Skeletal muscle tissue (tissue), 4 donors: ENCODE measurements around the gene FALEC. TPM values are rescaled to one million over a fixed set of nuclear protein-coding genes. Genes with fewer than 3 reads are reported as not detected.
A peak's percentile ranks its signal among the peaks of the same experiment; 100 is the strongest.

ENCODE experiments used
- H3K27ac ChIP-seq: one replicate; pipeline ENCODE4 v1.7.0; 2013; ENCODE audit warnings: mild to moderate bottlenecking, low read depth, low read length, inconsistent platforms
- H3K27me3 ChIP-seq, 3 donors: one replicate each; pipeline ENCODE4 v1.7.0; 2013; ENCODE audit warnings: low read length in 3 of 3; ENCODE audit not compliant: control insufficient read depth in 3 of 3, insufficient read depth in 3 of 3
- H3K36me3 ChIP-seq, 3 donors: one replicate each; pipeline ENCODE4 v1.7.0; 2013; ENCODE audit warnings: low read length in 3 of 3; ENCODE audit not compliant: control insufficient read depth in 3 of 3, insufficient read depth in 3 of 3
- H3K4me1 ChIP-seq, 3 donors: one replicate each; pipeline ENCODE4 v1.7.0; 2013; ENCODE audit warnings: low read length in 3 of 3, mild to moderate bottlenecking in 3 of 3; ENCODE audit not compliant: control insufficient read depth in 3 of 3, insufficient read depth in 3 of 3
- H3K4me3 ChIP-seq, 3 donors: one replicate each; pipeline ENCODE4 v1.7.0; 2013; ENCODE audit warnings: low read length in 3 of 3
- H3K9ac ChIP-seq, 3 donors: one replicate each; pipeline ENCODE4 v1.7.0; 2013; ENCODE audit warnings: low read length in 3 of 3, mild to moderate bottlenecking in 3 of 3, moderate library complexity in 2 of 3, low read depth in 1 of 3
- H3K9me3 ChIP-seq, 3 donors: one replicate each; pipeline ENCODE4 v1.7.0; 2013; ENCODE audit warnings: low read length in 3 of 3; ENCODE audit not compliant: control insufficient read depth in 3 of 3
- total RNA-seq: library from RNA; depleted of rRNA; stranded (reverse); fragments of >200 nt; gene quantifications from one replicate; pipeline ENCODE4 v1.2.3, GENCODE V29; 2014
- donor health status: Osteomylitis.

The FALEC gene
- total RNA-seq, 1 donor from 2014 or later = not detected

GRCh38 chr1:150537732-150538684 is 22.5 kb downstream of the FALEC start:
- H3K27ac ChIP-seq = peak overlapping the region; percentile 58
- no peak overlapping the region for H3K4me3 ChIP-seq
- H3K4me1 ChIP-seq = peaks cover 21 to 40% (median 23%) of the 10 kb centered on the region in 3 donors
- H3K9me3 ChIP-seq = no peaks in the 10 kb centered on the region
- no peaks in the 10 kb centered on the region for H3K36me3 ChIP-seq
- no peaks in the 10 kb centered on the region for H3K27me3 ChIP-seq
- peak overlapping the region in 1 of 3 donors; percentile 16 for H3K9ac ChIP-seq

GRCh38 chr1:150543500-150544143 is 28.1 kb downstream of the FALEC start:
- peaks cover 0 to 4% (median 0%) of the 10 kb centered on the region in 3 donors for H3K27me3 ChIP-seq
- no peaks in the 10 kb centered on the region for H3K9me3 ChIP-seq
- H3K9ac ChIP-seq = no peak overlapping the region
- peak overlapping the region in 1 of 3 donors; percentile 31 for H3K4me3 ChIP-seq
- H3K4me1 ChIP-seq = peaks cover 7 to 9% (median 8%) of the 10 kb centered on the region in 3 donors
- no peaks in the 10 kb centered on the region for H3K36me3 ChIP-seq
- H3K27ac ChIP-seq = peak overlapping the region; percentile 36

- H3K4me1 ChIP-seq = peaks cover 7 to 11% (median 8%) of the 10 kb centered on the region in 3 donors
- H3K4me3 ChIP-seq = peak overlapping the region in 1 of 3 donors; percentile 30
- H3K27me3 ChIP-seq = peaks cover 0 to 4% (median 0%) of the 10 kb centered on the region in 3 donors
- H3K9ac ChIP-seq = no peak overlapping the region
- no peaks in the 10 kb centered on the region for H3K9me3 ChIP-seq
- H3K27ac ChIP-seq = peak overlapping the region; percentile 36
- H3K36me3 ChIP-seq = no peaks in the 10 kb centered on the region
These were observed 28.7 kb downstream of the FALEC start for GRCh38 chr1:150544204-150544603.

- Histone ChIP-seq H3K9ac (no peak overlapping the region), H3K27ac (no peak overlapping the region), H3K9me3 (no peaks in the 10 kb centered on the region), H3K4me1 (peaks cover 14 to 21% (median 19%) of the 10 kb centered on the region in 3 donors), H3K27me3 (peaks cover 0 to 4% (median 0%) of the 10 kb centered on the region in 3 donors), H3K36me3 (no peaks in the 10 kb centered on the region), H3K4me3 (no peak overlapping the region)
These were observed 30.0 kb downstream of the FALEC start for GRCh38 chr1:150545486-150546032.

GRCh38 chr1:150546294-150546937 is 30.9 kb downstream of the FALEC start:
- Histone ChIP-seq H3K27me3 (peaks cover 0 to 4% (median 0%) of the 10 kb centered on the region in 3 donors), H3K27ac (no peak overlapping the region), H3K4me3 (no peak overlapping the region), H3K4me1 (peaks cover 19 to 29% (median 19%) of the 10 kb centered on the region in 3 donors), H3K9ac (no peak overlapping the region), H3K9me3 (no peaks in the 10 kb centered on the region), H3K36me3 (no peaks in the 10 kb centered on the region)

- peaks cover 33 to 48% (median 36%) of the 10 kb centered on the region in 3 donors for H3K4me1 ChIP-seq
- H3K27ac ChIP-seq = peak overlapping the region; percentile 78
These were observed 32.7 kb downstream of the FALEC start for GRCh38 chr1:150548324-150548631.

GRCh38 chr1:150548632-150549495 is 33.3 kb downstream of the FALEC start, which contains the start of gene ADAMTSL4:
Gene ADAMTSL4 (plus strand): TSS chr1:150549408. CDS start chr1:150552289, 2,881 bp downstream.
- peak within 1 kb of the TSS; percentile 79 to 87 (median 83) for H3K9ac ChIP-seq

More at GRCh38 chr1:150548324-150548631, 32.7 kb downstream of the FALEC start:
- H3K36me3 ChIP-seq = no peaks in the 10 kb centered on the region
- H3K27me3 ChIP-seq = peaks cover 0 to 4% (median 0%) of the 10 kb centered on the region in 3 donors
- no peaks in the 10 kb centered on the region for H3K9me3 ChIP-seq
- peak overlapping the region; percentile 70 to 76 (median 73) for H3K4me3 ChIP-seq
- H3K9ac ChIP-seq = peak overlapping the region; percentile 76 to 87 (median 83)

GRCh38 chr1:150549496-150550221 is 34.1 kb downstream of the FALEC start:
- H3K4me1 ChIP-seq = peaks cover 30 to 47% (median 32%) of the 10 kb centered on the region in 3 donors
- peak overlapping the region; percentile 90 for H3K27ac ChIP-seq
- H3K27me3 ChIP-seq = no peaks in the 10 kb centered on the region
- H3K4me3 ChIP-seq = peak overlapping the region; percentile 68 to 76 (median 68)
- no peaks in the 10 kb centered on the region for H3K36me3 ChIP-seq
- no peaks in the 10 kb centered on the region for H3K9me3 ChIP-seq
- peak overlapping the region; percentile 73 to 87 (median 79) for H3K9ac ChIP-seq

More at GRCh38 chr1:150548632-150549495, 33.3 kb downstream of the FALEC start, which contains the start of gene ADAMTSL4:
- Histone ChIP-seq H3K27ac (peak within 1 kb of the TSS; percentile 90), H3K36me3 (no peaks in the 10 kb centered on the region), H3K9me3 (no peaks in the 10 kb centered on the region), H3K27me3 (no peaks in the 10 kb centered on the region), H3K4me1 (peaks cover 30 to 47% (median 33%) of the 10 kb centered on the region in 3 donors), H3K4me3 (peak within 1 kb of the TSS; percentile 70 to 76 (median 73))
